Suppressor macrophage treated with lipopolysaccharide for 4 hours (primary cell): ENCODE data around the gene NFIA.

ENCODE experiments used
- DNase-seq: peaks from one replicate; pipeline ENCODE4 v3.0.0-alpha.2; 2020

The NFIA gene

DNA sequence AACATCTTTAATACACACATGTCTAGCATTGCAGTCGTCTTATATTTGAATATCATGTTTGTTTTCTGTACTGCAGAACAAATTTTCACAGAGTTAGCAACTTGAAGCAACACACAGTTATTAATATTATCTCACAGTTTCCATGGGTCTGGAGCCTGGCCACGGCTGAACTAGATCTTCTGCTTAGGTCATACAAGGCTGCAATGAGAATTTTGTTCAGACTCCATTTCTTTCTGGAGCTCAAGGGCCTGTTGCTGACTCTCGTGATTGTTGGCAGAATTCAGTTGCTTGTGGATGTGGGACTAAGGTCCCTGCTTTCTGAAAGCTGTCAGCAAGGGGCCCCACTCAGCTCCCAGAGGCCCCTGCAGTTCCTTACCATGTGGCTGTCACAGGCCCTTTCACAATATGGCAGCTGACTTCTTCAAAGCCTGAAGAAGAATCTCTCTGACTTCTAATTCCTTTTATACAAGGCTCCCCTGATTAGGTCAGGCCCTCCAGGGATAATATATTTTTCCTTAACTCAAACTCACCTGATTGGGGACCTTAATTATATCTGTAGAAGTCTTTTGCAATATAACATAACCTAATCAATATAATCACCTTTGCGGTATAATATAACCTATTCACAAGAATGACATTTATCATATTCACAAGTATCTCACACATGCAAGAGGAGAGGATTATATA lies 296.3 kb downstream of the NFIA start:
- no peak for DNase-seq

DNA sequence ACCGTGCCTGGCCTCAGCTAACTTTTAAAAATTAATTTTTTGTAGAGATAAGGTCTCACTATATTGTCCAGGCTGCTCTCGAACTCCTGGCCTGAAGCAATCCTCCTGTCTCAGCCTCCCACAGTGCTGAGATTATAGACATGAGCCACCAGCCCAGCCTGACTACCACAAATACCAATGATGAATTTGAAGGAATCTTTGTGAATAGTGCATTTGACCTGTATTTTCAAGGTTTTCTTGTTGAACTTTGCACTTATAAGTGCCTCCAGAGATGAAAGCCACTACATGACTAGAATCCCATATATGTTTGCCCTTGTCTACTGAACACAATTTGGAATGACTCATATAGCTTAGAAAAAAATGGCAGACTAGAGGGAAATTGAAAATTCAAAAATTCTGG lies 297.3 kb downstream of the NFIA start:
- no peak for DNase-seq

DNA sequence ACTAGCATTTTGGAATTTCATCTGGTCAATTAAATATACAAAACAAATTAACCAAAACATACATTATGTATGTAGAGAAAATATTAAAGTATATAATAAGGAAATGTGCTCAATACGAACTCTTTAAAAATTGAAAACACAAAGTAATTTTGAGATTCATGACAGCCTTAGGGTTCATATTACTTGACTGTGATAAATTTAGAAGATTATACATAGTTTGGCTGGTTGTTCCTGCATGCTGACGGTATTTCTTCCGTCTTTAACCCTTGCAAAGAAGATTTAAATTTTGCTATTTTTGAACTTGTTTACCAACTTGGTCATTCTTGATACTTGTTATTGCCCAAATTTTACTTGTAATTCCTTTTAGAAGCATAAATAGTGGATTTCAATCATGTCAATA lies 298.2 kb downstream of the NFIA start:
- no peak for DNase-seq

DNA sequence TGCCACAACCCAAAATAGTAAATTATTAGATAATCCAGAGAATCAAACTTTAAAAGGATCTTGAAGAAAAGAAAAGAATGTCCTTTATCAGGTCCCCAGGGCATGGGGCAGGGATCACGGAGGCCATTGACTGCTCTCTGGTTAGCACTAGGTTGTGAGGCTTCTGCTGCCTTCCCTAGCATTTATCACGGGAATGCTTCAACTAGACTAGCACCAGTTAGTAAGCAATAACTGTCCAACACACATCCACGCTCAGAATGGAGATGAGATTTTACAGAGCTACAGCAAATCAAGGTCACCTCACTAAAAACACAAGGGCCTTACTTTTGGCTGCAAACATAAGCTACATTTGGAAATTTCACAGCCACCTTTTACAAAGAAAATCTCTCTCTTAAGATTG lies 304.0 kb downstream of the NFIA start:
- no peak for DNase-seq

DNA sequence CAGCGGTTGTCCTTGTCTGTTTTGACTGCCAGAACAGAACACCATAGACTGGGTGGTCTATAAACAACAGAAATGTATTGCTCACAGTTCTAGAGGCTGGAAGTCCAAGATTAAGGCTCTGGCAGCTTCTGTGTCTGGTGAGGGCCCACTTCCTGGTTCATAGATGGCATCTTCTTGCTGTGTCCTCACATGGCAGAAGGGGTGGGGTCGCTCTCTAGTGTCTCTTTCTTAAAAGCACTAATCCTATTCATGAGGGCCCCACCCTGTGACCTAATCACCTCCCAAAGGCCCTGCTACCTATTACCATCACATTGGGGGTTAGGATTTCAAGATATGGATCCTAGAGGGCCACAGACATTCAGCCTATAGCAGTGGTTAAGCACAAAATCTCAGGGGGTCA lies 304.4 kb downstream of the NFIA start:
- no peak for DNase-seq

DNA sequence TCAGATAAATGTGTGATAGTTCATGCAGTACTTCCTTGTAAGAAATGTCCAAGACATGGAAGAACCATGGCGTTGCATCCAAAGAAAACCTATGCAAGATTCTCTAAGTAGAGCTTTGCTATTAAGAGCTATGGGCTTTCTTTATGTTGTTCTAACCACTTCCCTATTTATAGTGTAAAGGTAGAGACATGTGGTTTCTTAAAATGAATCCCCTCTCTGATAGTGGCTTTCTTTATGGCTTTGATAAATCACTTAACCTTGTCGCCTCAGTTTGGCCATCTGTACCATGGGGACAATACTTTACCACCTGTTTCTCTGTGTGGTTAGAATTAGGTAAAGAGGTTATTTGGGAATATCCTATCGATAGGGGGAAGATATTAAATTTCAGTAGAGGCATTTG lies 305.5 kb downstream of the NFIA start:
- no peak for DNase-seq

DNA sequence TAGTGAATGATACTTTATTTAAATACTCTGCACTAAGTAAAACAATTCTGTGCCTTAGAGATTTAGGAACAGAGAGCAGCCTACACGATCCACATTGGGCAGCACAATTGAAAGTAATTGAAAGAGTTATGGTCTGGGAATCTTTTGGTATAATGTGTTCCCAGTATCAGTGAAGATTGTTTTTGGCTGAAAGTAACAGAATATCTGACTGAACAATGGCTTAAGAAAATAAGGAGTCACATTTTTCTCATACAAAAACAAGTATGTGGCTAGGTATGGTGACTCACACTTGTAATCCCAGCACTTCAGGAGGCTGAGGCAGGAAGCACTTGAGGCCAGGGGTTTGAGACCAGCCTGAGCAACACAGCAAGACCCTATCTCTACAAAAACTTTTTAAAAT lies 306.2 kb downstream of the NFIA start:
- DNase-seq, result no peak

DNA sequence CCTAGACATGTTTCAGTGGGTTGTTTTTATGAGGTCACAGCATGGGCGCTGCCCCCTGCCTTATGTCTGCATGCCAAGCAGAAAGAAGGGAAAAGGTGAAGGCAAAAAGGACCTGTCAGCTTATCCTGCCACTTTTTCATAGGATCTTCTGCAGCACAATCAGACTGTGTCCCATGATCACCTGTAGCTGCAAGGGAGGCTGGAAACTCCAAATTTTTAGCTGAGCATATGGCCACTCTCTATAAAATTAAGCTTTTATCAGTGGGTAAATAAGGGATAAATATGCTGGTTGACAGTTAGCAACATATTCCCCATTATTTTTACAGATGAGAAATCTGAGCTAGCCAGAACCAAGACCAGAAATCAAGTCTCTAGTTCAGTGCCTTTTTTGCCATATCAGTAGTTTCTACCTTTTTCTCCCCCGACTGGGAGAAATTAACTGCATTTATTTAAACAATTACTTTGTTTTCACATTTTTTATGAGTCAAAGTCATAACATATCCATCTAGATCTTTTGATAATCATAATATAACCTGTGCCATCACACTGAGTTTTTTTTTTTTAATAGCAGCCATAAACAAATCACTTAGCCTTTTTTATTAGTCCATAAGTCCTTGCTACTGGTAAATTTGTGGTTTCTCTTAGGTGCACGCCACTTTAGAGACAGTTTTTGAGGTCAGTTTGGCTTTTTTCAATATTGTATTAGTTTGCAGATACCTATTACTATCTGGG lies 307.0 kb downstream of the NFIA start:
- DNase-seq, result no peak

DNA sequence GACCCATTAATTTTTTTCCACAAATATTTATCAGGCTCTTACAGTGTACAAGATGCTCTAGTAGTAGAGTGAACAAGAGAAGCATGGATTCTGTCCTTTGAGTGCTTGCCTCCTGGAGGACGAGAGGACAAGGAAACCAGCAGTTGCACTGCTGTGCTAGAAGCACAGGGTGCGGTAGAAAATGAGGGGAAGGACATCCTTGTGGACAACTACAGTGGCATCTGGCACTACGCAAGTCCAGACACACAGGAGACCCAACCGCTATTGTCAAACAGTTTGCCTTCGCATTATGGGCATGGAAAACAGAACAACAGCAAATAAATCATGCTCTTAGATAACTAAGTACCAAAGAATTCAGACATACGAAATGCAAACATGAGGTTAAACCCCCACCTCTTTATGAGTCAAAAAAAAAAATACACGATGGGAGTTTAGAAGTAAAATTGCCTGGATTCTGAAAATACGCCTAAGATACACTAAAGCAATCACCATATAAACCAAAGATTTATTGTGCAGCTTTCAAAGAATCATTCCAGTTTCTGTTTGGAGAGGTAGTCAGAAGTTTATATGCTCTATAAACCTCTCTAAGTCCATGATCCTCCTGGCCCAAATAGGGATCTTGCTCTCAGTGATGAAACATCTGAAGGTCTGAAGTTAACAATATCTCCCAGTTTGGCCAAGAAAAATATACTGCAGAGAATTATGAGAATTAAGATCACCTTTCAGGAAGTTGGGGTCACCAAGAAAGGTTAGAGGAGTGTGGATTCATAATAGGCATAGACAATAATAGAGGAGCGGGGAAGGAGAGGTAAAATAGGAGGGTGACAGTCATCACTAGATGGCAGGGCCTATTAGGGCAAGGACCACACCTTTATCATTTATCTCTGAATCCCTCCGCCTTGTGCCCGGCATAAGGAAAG lies 307.8 kb downstream of the NFIA start:
- no peak for DNase-seq

DNA sequence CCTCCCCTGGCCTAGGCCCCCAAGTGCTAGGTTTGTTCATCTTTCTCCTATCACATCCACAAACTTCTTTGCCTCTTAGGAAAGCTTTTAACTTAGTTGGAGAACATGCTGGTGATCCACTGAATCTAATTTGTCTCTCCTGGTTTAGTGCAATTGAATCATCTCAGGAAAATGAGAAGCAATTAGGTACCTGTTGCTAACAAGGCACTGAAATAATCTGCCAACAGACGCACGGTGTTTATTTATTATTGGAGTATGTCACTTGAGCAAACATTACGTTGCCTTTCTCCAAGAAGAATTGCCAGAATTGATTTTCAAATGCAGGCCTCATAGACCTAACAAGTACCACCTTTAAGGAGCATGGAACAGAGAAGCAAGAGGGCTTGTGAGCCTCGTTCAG lies 309.4 kb downstream of the NFIA start:
- DNase-seq, result no peak

DNA sequence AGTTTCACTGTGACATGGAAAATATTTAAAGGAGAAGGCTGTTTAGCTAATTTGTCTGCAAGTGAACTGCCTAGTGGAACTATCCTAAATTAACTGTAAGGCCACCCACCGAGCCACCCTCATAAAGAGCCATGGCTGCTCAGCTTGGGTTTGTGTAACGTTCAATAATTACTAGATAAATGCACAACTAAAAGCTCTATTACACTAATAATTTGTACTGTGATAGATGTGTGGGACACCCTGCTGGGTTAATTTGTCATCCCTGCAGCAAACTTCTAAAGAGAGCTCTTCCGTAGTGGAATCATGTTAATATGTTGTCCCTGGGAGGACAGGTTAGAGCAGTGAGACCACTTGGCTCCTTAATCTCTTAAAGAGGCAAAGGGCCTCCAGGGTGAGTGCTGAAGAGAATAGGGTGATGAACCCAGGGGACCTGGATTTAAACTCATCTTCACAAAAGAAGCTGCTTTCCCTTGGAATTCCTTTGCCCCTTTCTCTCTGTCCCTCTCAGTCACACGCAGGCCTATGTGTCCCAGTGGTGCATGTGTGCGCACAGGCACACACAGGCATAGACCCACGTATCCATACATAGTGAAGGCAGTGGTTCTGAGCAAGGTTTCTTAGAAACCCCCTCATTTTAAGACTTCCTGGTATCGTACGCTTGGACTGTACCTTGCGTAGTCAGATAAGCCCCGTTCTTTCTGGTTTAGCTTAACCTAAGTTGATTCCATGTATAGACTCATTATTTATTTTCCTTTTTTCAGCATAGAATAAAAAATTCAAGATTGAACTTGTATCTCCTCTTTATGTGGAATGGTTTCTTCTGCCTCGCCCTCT lies 310.3 kb downstream of the NFIA start:
- DNase-seq, result no peak

DNA sequence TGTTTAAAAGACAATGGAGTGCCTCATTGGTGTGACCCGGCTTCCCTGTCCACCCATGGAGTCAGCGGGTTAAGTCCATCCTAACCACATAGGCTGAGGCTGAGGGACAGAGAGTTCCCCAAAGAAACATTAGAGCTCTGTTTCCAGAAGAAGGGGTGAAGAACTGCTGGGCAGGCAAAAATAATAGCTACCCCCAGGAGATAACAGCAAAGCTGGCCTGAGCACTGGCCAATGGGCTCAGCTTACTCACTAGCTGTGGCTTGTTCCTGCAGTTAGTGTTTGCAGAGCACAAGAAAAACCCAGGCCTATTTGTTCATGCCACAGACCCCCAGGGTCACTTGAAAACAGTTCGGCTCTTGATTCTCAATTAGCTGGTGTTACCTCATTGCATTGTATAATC lies 311.2 kb downstream of the NFIA start:
- DNase-seq, result no peak

DNA sequence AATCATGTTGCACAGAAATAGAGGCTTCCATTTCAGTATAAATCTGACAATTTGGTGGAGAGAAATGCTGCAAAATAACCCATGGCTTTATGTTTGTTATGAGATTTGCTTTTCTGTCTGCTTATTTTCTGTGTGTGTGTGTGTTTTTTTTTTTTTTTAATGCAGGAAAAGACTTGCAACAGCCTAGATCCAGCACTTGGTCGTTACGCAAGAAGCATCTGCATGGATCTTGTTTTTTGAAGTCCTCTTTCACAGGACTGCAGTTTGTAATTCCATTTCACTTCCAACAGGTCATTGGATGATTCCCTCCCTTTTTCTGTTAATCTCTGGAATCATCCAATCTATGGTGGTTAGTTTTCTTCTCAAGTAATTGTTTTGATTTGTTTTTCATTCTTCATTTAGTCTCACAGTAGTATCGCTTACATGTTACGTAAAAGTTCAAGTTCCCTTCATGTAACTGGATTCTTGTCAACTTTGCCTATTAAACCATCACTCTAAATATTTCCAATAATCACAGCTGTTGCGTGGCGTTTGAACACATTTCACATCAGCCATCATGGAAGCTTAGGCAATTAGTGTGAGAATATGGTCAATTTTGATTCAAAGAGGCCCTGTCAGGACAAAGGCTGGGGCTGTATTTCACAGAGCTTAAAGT lies 312.9 kb downstream of the NFIA start:
- DNase-seq, result no peak

DNA sequence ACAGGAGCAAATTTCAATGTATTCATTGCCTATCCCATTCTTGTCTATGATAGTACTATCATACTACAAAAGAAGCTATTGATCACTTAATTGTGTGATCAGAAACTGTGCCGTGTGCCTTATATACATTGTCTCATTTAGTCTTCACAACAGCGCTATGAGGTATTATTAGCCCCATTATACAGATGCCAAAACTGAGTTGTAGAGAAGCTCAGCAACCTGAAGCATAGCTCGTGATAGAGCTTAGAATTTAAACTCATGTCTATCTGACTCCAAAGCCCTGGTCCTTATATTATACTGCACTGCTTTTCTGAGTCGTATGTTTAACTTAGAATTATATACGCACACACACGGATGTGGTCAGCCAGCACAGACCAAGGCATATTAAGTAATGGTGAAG lies 315.1 kb downstream of the NFIA start:
- no peak for DNase-seq

DNA sequence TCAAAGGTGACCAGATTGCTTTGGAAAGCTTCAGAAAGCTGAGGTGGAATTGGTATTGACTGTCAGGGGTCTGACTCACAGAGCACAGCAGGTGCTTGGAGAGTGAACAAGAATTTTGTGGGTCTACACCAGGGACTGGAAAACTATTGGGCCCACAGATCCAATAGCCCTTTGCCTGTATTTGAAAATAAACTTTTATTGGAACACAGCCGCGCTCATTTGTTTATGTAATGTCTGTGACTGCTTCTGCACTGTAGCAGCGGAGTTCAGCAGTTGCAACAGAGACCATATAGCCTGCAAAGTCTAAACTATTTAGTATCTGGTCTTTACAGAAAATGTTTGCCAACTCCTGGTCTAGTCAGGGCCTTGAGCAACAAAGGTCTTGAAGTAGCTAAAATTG lies 315.6 kb downstream of the NFIA start:
- no peak for DNase-seq

DNA sequence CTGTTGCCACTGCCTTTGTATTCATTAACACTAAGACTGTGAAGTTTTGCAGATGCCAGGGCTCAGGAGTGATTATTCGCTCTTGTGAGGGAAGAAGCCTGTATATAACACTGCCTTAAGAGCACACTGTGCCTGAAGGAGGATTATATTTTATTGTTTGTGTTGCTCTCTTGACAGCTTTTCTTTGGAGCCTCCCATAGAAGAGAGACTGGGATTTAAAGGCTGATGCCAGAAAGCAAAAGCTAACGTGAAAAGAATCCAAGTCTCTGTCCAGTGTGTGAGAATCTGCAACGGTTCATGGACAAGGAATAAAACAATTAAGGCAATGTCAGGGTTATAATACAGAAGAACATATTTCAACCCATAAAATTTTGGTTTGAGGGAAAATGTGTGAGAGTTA lies 316.8 kb downstream of the NFIA start:
- DNase-seq, result no peak

DNA sequence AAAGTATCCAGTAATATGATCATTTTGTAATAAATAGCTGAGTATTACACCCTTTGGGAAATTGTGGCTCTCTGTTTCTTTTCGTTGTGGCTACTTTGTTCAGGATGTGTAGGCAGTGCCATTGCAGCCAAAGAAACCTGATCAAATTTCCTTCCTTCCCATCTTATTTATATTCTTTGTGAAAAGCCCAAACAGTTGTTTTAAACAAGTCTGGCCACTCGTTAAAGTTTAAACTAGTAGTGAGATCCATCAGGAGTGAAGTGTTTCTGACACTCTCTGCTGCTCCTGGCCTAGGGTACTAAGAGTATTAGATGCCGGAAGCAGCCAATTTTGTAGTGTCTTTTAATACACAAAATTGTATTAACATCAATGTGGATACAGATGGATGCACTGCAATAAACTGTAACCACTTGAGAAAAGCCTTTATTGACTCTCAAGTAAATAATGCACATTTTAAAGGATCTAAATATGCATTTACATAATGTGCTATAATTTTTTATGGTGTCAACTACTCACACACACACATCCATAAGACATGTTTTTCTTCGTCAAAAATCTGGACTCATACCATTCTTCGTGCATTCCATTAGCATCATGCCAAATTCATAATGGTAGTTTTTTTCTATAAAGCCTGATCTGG lies 317.9 kb downstream of the NFIA start:
- DNase-seq, result no peak

DNA sequence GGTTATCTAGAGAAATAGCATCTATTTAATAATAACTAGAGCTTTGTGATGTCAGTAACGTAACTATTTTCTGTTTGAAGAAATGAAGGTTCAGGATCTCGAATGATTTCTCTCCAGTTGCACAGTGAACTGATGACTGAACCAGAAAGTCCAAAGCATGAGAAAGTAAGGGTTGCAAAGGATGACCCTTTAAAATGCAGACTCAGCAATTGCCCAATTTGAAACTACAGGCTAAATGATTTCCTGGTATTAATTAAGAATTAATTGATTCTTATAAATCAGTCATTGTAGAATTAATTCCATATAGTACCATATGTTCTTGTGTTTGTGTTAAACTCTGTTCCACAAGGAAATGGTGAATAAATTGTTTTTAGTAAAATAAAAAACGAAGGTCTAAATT lies 318.6 kb downstream of the NFIA start:
- DNase-seq, result no peak

DNA sequence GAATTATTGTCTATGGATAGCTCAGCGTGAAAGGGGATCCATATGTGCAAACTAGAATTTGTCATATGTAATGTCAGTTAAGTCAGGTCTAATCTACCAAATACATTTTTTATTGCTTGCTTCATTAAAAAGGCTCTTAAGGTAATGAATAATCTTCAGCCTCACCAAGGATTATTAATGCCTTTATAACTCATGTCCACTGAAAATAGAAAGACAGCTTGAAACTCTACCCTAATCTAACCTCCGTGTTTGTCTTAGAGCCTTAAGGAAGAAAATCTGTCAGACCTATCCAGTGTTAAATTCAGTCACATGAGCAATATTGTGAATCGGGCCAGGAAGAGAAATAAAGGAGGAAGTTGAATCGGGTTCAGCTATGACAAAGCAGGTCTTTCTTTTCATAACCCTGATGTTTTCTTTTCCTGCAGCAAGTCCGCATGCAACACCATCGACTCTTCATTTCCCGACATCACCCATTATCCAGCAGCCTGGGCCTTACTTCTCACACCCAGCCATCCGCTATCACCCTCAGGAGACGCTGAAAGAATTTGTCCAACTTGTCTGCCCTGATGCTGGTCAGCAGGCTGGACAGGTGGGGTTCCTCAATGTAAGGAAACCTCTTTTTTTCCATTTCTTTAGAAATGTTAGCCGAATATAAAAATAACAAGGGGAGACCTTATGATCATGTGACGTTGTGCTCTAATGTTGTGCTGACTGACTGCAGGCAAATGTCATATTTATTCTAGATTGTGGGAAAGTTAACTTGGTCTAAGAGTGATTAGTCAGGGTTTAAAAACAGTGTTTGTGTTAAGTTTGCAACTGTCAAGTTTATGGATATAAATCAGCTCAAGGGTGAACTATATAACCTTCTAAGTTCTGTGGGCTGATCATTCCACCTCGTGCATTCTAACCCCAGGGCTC lies 321.6 kb downstream of the NFIA start:
- DNase-seq, result peak; percentile 60

DNA sequence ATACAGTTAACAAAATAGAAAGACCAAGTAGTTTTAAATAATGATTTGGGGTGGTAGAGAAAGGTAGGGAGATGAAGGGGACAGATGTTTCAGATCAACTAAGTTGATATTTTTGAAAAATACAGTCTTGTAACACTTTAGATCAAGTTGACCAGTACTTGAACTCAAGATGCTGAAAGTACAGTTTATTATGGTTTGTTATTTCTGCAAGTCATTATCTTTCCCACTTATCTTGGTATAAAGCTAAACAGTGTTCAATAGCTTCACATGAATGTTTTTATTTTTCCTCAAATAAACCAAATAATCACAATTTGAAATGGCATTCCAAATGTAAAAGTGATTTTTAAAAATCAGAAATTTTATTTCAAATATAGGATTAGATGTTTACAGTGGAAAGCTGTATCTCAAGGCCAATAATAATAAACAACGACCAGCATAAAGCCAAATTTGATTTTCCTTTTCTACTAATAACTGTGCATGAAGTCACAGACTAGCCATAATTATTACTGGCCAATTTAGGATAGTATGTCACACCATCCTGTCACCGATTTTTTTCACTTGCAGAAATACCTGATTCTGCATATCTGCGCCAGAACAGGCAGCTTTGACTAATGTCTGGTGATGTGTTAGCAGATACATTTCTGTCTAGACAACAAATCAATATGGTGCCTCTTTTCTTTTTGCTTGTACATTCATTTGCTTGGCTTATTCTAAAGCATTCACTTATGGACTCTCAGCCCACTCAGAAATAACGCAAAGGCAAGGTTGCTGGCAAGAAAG lies 322.4 kb downstream of the NFIA start:
- no peak for DNase-seq
